H9 (cell line): ENCODE measurements around the gene MUC21. TPM values are rescaled to one million over a fixed set of nuclear protein-coding genes. Genes with fewer than 3 reads are reported as not detected.

Experiments
- DNase-seq: peaks from one replicate; pipeline ENCODE4 v3.0.0-alpha.2; 2017
- H2AFZ ChIP-seq: one replicate; pipeline ENCODE4 v1.6.1; 2013; ENCODE audit warnings: mild to moderate bottlenecking, low read length, control low read depth, moderate library complexity
- H2AK5ac ChIP-seq: 2 replicates; pipeline ENCODE4 v1.6.1; 2013; ENCODE audit warnings: low read length, control low read depth, mixed read lengths; ENCODE audit not compliant: insufficient read length
- H2BK120ac ChIP-seq: one replicate; pipeline ENCODE4 v1.6.1; 2013; ENCODE audit warnings: low read depth, mild to moderate bottlenecking, low read length, control low read depth, inconsistent platforms; ENCODE audit not compliant: poor library complexity, severe bottlenecking
- H2BK12ac ChIP-seq: 2 replicates; pipeline ENCODE4 v1.6.1; 2013; ENCODE audit warnings: low read length, control low read depth, mixed read lengths, low read depth; ENCODE audit not compliant: insufficient read length
- H2BK15ac ChIP-seq: 2 replicates; pipeline ENCODE4 v1.6.1; 2013; ENCODE audit warnings: low read depth, low read length, control low read depth
- H2BK20ac ChIP-seq: one replicate; pipeline ENCODE4 v1.6.1; 2013; ENCODE audit warnings: low read depth, mild to moderate bottlenecking, low read length, control low read depth, inconsistent platforms; ENCODE audit not compliant: poor library complexity, severe bottlenecking
- H2BK5ac ChIP-seq: 2 replicates; pipeline ENCODE4 v1.6.1; 2013; ENCODE audit warnings: low read length, control low read depth, mixed read lengths; ENCODE audit not compliant: insufficient read length
- H3K14ac ChIP-seq: 2 replicates; pipeline ENCODE4 v1.6.1; 2013; ENCODE audit warnings: low read length, control low read depth; ENCODE audit not compliant: insufficient read depth
- H3K18ac ChIP-seq: 2 replicates; pipeline ENCODE4 v1.6.1; 2013; ENCODE audit warnings: low read depth, mild to moderate bottlenecking, mixed read lengths, low read length, control low read depth; ENCODE audit not compliant: insufficient read length
- H3K23ac ChIP-seq: 2 replicates; pipeline ENCODE4 v1.6.1; 2013; ENCODE audit warnings: low read length, control low read depth, mixed read lengths, low read depth; ENCODE audit not compliant: insufficient read length
- H3K23me2 ChIP-seq: 2 replicates; pipeline ENCODE4 v1.6.1; 2013; ENCODE audit warnings: low read depth, mild to moderate bottlenecking, mixed read lengths, low read length, control low read depth; ENCODE audit not compliant: insufficient read length, poor library complexity, severe bottlenecking
- H3K27ac ChIP-seq: 2 replicates; pipeline ENCODE4 v1.5.1; 2013; ENCODE audit warnings: low read length, control low read depth, mixed read lengths, low read depth; ENCODE audit not compliant: insufficient read length
- H3K27me3 ChIP-seq: 2 replicates; pipeline ENCODE4 v1.6.1; 2013; ENCODE audit warnings: low read length, control low read depth, inconsistent platforms; ENCODE audit not compliant: insufficient read depth
- H3K4ac ChIP-seq: 2 replicates; pipeline ENCODE4 v1.6.1; 2013; ENCODE audit warnings: low read depth, mild to moderate bottlenecking, control low read depth, inconsistent platforms, low read length, moderate library complexity
- H3K4me1 ChIP-seq: 2 replicates; pipeline ENCODE4 v1.6.1; 2013; ENCODE audit warnings: low read length, control low read depth, inconsistent platforms; ENCODE audit not compliant: insufficient read depth
- H3K4me2 ChIP-seq: 2 replicates; pipeline ENCODE4 v1.6.1; 2013; ENCODE audit warnings: low read length, control low read depth, mixed read lengths; ENCODE audit not compliant: insufficient read length, insufficient read depth
- H3K56ac ChIP-seq: 2 replicates; pipeline ENCODE4 v1.6.1; 2013; ENCODE audit warnings: low read depth, mild to moderate bottlenecking, mixed read lengths, low read length, control low read depth; ENCODE audit not compliant: insufficient read length
- H3K79me1 ChIP-seq: 2 replicates; pipeline ENCODE4 v1.6.1; 2013; ENCODE audit warnings: low read depth, mild to moderate bottlenecking, moderate library complexity, low read length, control low read depth, inconsistent platforms; ENCODE audit not compliant: insufficient read depth, poor library complexity, severe bottlenecking
- H3K79me2 ChIP-seq: 2 replicates; pipeline ENCODE4 v1.6.1; 2013; ENCODE audit warnings: low read length, control low read depth, inconsistent platforms; ENCODE audit not compliant: insufficient read depth
- H3K9ac ChIP-seq: 2 replicates; pipeline ENCODE4 v1.6.1; 2013; ENCODE audit warnings: low read length, control low read depth, mixed read lengths; ENCODE audit not compliant: insufficient read length; ENCODE audit errors: extremely low read depth
- H3K9me3 ChIP-seq: one replicate; pipeline ENCODE4 v1.6.1; 2013; ENCODE audit warnings: low read depth, low read length, inconsistent platforms; ENCODE audit not compliant: control insufficient read depth
- H3T11ph ChIP-seq: one replicate; pipeline ENCODE4 v1.6.1; 2013; ENCODE audit warnings: mild to moderate bottlenecking, low read length, control low read depth, inconsistent platforms
- H4K20me1 ChIP-seq: one replicate; pipeline ENCODE4 v1.6.1; 2013; ENCODE audit not compliant: control insufficient read depth, insufficient read length, insufficient read depth
- H4K5ac ChIP-seq: 2 replicates; pipeline ENCODE4 v1.6.1; 2013; ENCODE audit warnings: low read depth, mild to moderate bottlenecking, mixed read lengths, low read length, control low read depth; ENCODE audit not compliant: insufficient read length
- H4K8ac ChIP-seq: replicated peaks from 2 replicates; pipeline ENCODE4 v1.6.1; 2013; ENCODE audit warnings: low read length, control low read depth, mixed read lengths, low read depth; ENCODE audit not compliant: insufficient read length
- H4K91ac ChIP-seq: 2 replicates; pipeline ENCODE4 v1.6.1; 2013; ENCODE audit warnings: low read depth, mild to moderate bottlenecking, moderate library complexity, mixed read lengths, low read length, control low read depth; ENCODE audit not compliant: insufficient read length
- H3K27ac Mint-ChIP-seq, 3 experiments: 2 replicates in 2 of 3; 3 replicates in 1 of 3; pipeline ENCODE4 v1.8.0; 2020 to 2021; ENCODE audit warnings: mixed read lengths in 3 of 3, mild to moderate bottlenecking in 1 of 3, moderate library complexity in 1 of 3
- H3K27me3 Mint-ChIP-seq: 2 replicates; pipeline ENCODE4 v1.8.0; 2021; ENCODE audit warnings: low read depth, mild to moderate bottlenecking, moderate library complexity, mixed read lengths
- H3K36me3 Mint-ChIP-seq, 3 experiments: 2 replicates in 2 of 3; 3 replicates in 1 of 3; pipeline ENCODE4 v1.8.0; 2020 to 2021; ENCODE audit warnings: low read depth in 3 of 3, mixed read lengths in 3 of 3; ENCODE audit not compliant: insufficient read depth in 1 of 3
- H3K4me1 Mint-ChIP-seq, 2 experiments: 2 replicates each; pipeline ENCODE4 v1.8.0; 2020; ENCODE audit warnings: mixed read lengths in 2 of 2
- H3K4me3 Mint-ChIP-seq, 2 experiments: 2 replicates in 1 of 2; 3 replicates in 1 of 2; pipeline ENCODE4 v1.8.0; 2020 to 2021; ENCODE audit warnings: mild to moderate bottlenecking in 2 of 2, mixed read lengths in 2 of 2, moderate library complexity in 1 of 2
- H3K9me3 Mint-ChIP-seq, 2 experiments: 2 replicates in 1 of 2; 3 replicates in 1 of 2; pipeline ENCODE4 v1.8.0; 2020; ENCODE audit warnings: mild to moderate bottlenecking in 2 of 2, mixed read lengths in 2 of 2, moderate library complexity in 1 of 2
- CTCF ChIP-seq: fragments of 200-600 bp; sonication (generic); conservative IDR thresholded peaks from 3 replicates; pipeline ENCODE4 v1.8.0; 2021; ENCODE audit warnings: antibody characterized with exemption, mild to moderate bottlenecking
- WGBS: extraction: QIAGEN DNeasy Blood & Tissue Kit; methylation state at CpG from one replicate; pipeline ENCODE4 v1.1.7; 2013; ENCODE audit warnings: missing lambda C conversion rate, low lambda C conversion rate, mixed read lengths; ENCODE audit not compliant: insufficient read length; ENCODE audit errors: extremely low coverage; 5-methylcytosine and 5-hydroxymethylcytosine counted together
- total RNA-seq: library from RNA; stranded (reverse); gene quantifications from 2 replicates; pipeline ENCODE4 v1.2.1, GENCODE V29; 2021

Gene MUC21
- total RNA-seq, 1 experiment from 2014 or later = not detected

GRCh38 chr6:30991891-30992290 is 8.4 kb downstream of the MUC21 start:
- no peak overlapping the region for H3K4me3 Mint-ChIP-seq
- Histone ChIP-seq H3K27ac (no peak overlapping the region), H3K4me1 (no peaks in the 10 kb centered on the region; the same call in 1 of the 2 replicates), H4K8ac (no peak overlapping the region), H2BK15ac (no peak overlapping the region), H3K4ac (no peak overlapping the region), H2BK120ac (no peak overlapping the region), H3K23ac (no peak overlapping the region), H3K18ac (no peak overlapping the region), H3K23me2 (no peaks in the 10 kb centered on the region), H3K79me2 (no peaks in the 10 kb centered on the region), H3K14ac (no peak overlapping the region), H3K9ac (no peak overlapping the region), H3K4me2 (no peak overlapping the region), H3T11ph (no peak overlapping the region), H3K56ac (no peak overlapping the region), H2AK5ac (no peak overlapping the region), H4K20me1 (no peaks in the 10 kb centered on the region), H4K91ac (no peak overlapping the region), H3K27me3 (no peaks in the 10 kb centered on the region), H2BK12ac (no peak overlapping the region), H2AFZ (no peak overlapping the region), H2BK20ac (no peak overlapping the region), H3K9me3 (no peaks in the 10 kb centered on the region), H4K5ac (no peak overlapping the region), H2BK5ac (no peak overlapping the region), H3K79me1 (no peaks in the 10 kb centered on the region)
- H3K4me1 Mint-ChIP-seq = peaks cover 11 to 12% of the 10 kb centered on the region in 2 experiments
- H3K27me3 Mint-ChIP-seq = peaks cover 5% of the 10 kb centered on the region; the same call in 1 of the 2 replicates
- no peak overlapping the region for H3K27ac Mint-ChIP-seq
- no CpG with 5 or more reads among the region's 2 CpGs for whole genome bisulfite sequencing
- DNase-seq = no peak
- no peak for TF ChIP-seq CTCF
- H3K9me3 Mint-ChIP-seq = peaks cover 10% of the 10 kb centered on the region in 2 experiments; a peak in 4 of 5 replicates
- peaks cover 2 to 7% (median 7%) of the 10 kb centered on the region in 3 experiments for H3K36me3 Mint-ChIP-seq
